ENCODE measurements around the gene SLC6A19. TPM values are rescaled to one million over a fixed set of nuclear protein-coding genes. Genes with fewer than 3 reads are reported as not detected.

SLC6A19 gene
- total and polyA plus RNA-seq, 11 donors: not detected

DNA sequence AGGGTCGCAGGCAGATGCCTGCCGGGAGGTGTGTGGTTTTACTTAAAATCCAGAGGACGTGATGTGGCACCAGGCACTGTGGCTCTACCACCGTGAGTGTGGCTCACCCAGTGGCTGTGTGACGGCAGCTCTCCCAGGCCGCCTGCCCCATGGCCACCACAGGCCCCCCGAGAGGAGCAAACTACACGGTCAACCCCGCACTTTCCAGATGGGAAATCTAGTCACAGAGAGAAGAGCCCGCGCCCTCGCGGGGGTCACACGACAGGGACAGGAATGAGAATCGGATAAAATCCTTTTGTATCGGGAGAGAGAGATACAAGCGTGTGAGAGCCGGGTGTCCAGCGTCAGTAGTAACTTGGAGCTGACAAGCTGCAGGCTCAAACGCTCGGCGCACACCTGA, 69.0 kb downstream of the SLC6A19 start:
- 91 to 95% (median 94%) methylated on average over 20 to 22 of the region's 22 CpGs for WGBS, 4 donors
- DNase-seq (no peak), ATAC-seq (no peak)
- Histone ChIP-seq H3K36me3 (no peaks in the 10 kb centered on the region), H3K9me3 (no peaks in the 10 kb centered on the region), H3K27ac (no peak overlapping the region), H3K27me3 (no peaks in the 10 kb centered on the region), H3K4me3 (no peak overlapping the region), H3K4me1 (no peaks in the 10 kb centered on the region)
- intact Hi-C loops (cut with DNase I): no loop called here
- TF ChIP-seq, protein P1, sequence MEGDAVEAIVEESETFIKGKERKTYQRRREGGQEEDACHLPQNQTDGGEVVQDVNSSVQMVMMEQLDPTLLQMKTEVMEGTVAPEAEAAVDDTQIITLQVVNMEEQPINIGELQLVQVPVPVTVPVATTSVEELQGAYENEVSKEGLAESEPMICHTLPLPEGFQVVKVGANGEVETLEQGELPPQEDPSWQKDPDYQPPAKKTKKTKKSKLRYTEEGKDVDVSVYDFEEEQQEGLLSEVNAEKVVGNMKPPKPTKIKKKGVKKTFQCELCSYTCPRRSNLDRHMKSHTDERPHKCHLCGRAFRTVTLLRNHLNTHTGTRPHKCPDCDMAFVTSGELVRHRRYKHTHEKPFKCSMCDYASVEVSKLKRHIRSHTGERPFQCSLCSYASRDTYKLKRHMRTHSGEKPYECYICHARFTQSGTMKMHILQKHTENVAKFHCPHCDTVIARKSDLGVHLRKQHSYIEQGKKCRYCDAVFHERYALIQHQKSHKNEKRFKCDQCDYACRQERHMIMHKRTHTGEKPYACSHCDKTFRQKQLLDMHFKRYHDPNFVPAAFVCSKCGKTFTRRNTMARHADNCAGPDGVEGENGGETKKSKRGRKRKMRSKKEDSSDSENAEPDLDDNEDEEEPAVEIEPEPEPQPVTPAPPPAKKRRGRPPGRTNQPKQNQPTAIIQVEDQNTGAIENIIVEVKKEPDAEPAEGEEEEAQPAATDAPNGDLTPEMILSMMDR (IDR thresholded peaks at IDR 0.05): no peak
- no peak for TF ChIP-seq POLR2A (IDR thresholded peaks at IDR 0.05)

DNA sequence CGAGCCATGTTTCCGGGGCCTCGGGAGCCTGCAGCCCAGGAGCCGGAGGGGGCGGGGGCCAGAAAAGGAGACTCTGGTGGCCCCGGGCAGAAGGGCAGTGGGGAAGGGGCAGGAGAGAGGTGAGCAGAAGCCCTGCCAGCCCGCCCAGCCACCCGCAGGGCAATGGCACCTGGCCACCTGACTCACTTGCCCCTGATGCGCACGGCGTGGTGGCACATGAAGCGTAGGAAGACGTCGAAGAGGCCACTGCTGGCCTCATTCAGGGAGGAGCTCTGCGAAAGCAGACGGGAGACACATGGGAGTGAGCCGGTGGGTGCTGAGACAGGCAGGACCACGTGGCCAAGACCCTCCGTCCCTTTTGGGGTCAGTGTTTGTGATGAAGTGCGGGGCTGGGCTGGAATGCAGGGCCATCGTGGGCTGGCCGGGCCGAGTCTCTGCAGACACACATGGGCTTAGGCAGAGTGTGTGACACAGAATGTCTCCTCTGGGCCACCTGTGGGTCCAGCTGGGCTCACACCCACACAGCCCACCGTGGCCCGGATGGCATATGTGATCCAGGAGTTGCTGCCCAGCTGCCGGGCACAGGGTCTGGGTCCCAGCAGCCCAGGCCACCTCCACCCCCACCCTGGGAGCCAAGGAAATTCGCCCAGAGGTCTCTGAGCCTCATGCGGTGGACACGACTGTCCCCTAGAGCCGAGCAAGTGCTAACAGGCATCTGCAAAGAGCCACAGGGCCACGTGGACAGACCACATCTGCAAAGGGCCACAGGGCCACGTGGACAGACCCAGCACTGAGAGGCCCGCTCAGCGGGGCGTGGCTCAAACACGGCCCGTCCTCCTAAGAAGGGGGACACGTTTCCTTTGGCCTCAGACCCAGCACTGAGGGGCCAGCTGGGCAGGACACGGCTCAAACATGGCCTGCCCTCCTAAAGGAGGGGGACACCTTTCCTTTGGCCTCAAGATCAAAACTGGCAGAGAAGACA, 69.8 kb downstream of the SLC6A19 start:
- DNase-seq (no peak), ATAC-seq (no peak)
- TF ChIP-seq, protein P1 (IDR thresholded peaks at IDR 0.05): no peak
- TF ChIP-seq POLR2A (IDR thresholded peaks at IDR 0.05): no peak
- intact Hi-C loops (cut with DNase I): no loop called here
- H3K36me3 ChIP-seq: no peaks in the 10 kb centered on the region
- no peaks in the 10 kb centered on the region for H3K4me1 ChIP-seq
- 91 to 94% (median 91%) methylated on average over 32 to 39 of the region's 39 CpGs for WGBS, 4 donors
- H3K27me3 ChIP-seq: no peaks in the 10 kb centered on the region
- no peak overlapping the region for H3K27ac ChIP-seq
- no peaks in the 10 kb centered on the region for H3K9me3 ChIP-seq
- H3K4me3 ChIP-seq: no peak overlapping the region

DNA sequence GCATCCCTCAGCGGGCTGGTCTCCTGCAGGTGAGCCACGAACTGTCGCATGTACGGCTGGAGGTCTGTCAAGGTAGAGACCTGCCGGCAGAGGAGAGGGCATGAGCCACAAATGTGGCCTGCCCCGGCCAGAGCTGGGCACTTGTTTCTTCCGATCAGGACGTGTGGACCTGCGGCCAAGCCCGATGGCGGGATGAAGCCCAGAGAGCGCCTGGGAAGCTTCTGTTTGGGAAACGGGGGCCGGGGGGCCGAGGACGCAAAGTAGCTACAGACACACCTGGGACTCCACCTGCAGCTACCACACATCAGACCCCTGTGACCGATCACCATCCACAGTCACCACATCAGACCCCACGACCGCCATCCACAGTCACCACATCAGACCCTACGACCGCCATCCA, 70.8 kb downstream of the SLC6A19 start:
- no peak for ATAC-seq
- no peaks in the 10 kb centered on the region for H3K27me3 ChIP-seq
- intact Hi-C loops (cut with DNase I): no loop called here
- H3K4me3 ChIP-seq: no peak overlapping the region
- TF ChIP-seq POLR2A (IDR thresholded peaks at IDR 0.05): no peak
- TF ChIP-seq, protein P1 (IDR thresholded peaks at IDR 0.05): no peak
- 87 to 96% (median 92%) methylated on average over 3 to 21 of the region's 21 CpGs for WGBS, 4 donors
- H3K9me3 ChIP-seq: no peaks in the 10 kb centered on the region
- H3K4me1 ChIP-seq: no peaks in the 10 kb centered on the region
- no peaks in the 10 kb centered on the region for H3K36me3 ChIP-seq
- no peak overlapping the region for H3K27ac ChIP-seq
- no peak for DNase-seq

DNA sequence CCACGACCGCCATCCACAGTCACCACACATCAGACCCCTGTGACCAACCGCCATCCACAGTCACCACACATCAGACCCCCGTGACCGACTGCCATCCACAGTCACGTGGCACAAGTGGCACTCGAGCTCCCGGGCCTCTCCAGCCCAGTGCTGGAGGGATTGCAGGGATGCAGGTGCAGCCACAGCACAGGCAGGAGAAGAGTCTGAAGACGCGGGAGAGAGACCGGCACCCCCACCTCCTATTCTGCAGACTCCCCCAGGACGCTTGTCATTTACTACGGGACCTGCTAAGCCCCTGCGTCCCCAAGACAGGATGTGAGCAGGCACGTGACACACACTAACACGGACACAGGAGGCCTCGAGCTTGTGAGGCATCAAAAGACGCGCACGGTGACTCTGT, 72.3 kb downstream of the SLC6A19 start:
- DNase-seq (no peak), ATAC-seq (no peak)
- intact Hi-C loops (cut with DNase I): no loop called here
- Histone ChIP-seq H3K27ac (no peak overlapping the region), H3K27me3 (no peaks in the 10 kb centered on the region), H3K4me3 (no peak overlapping the region), H3K9me3 (peaks cover 0 to 5% (median 0%) of the 10 kb centered on the region in 12 donors), H3K36me3 (no peaks in the 10 kb centered on the region), H3K4me1 (no peaks in the 10 kb centered on the region)
- TF ChIP-seq POLR2A (IDR thresholded peaks at IDR 0.05): no peak
- TF ChIP-seq, protein P1 (IDR thresholded peaks at IDR 0.05): no peak
- WGBS, 4 donors: 93 to 99% (median 95%) methylated on average over 17 to 20 of the region's 20 CpGs

All from heart left ventricle (tissue), 16 donors.